Stimulated activated CD4-positive, alpha-beta T cell treated with anti-CD3 and anti-CD28 coated beads, Interleukin-1b, Interleukin-23, amount 100 ng/mL, for 24 hours (primary cell): ENCODE measurements around the gene ATF7.

Experiments used
- DNase-seq, 4 experiments: peaks; one replicate each; pipeline ENCODE4 v3.0.0-alpha.2; 2020; ENCODE audit warnings: low read depth in 4 of 4, low spot score in 1 of 4

Gene ATF7

DNA sequence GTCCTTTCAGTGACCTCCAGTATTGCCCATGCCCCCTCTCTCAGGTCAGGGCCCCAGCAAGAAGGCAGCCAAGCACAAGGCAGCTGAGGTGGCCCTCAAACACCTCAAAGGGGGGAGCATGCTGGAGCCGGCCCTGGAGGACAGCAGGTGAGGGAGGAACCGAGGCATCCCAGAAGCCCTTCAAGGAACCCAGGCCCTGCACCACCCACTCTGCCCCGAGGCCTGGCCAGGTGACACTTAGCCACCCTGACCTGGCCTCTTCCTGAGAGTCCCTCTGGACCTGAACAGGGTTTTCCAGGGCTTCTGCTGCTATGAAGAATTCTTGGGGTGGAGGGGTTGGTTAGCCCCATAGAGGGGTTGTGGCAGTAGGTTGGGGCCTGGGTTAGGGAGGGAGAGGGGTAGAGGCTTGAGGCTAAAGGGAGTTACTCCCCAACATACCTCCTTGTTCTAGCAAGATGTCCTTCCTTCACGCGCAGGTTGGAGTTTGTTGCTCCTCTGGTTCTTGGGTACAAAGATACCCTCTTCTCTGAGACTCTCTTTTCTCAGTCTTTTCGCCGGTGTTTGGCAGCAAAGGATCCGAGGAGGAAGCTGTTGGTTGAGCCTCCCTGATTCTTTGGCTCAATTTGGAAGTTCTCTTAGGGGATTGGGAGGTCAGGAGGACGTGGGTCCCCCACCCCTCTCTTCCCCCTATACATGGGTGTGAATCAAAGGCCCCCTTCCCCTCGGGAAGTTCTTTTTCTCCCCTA is 123.0 kb downstream of the ATF7 start:
- no peak for DNase-seq

DNA sequence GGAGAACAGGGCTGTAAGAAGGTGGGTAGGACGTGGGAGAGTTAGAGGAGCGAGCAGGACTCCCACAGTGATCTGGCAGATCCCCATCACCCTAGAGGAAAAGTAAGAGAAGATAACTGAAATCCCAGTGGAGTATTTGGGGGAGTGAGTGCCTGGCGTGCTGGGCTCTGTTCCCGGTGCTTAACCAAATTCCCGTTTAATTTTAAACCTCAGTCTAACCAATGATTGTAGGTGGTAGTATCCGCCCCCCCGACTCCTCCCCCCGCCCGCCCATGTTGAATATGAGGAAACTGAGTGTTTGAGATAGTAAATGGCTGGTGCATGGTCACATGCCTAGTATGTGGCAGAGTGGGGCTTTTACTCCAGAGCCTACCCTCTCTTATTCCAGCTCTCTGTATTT is 123.9 kb downstream of the ATF7 start:
- no peak for DNase-seq

DNA sequence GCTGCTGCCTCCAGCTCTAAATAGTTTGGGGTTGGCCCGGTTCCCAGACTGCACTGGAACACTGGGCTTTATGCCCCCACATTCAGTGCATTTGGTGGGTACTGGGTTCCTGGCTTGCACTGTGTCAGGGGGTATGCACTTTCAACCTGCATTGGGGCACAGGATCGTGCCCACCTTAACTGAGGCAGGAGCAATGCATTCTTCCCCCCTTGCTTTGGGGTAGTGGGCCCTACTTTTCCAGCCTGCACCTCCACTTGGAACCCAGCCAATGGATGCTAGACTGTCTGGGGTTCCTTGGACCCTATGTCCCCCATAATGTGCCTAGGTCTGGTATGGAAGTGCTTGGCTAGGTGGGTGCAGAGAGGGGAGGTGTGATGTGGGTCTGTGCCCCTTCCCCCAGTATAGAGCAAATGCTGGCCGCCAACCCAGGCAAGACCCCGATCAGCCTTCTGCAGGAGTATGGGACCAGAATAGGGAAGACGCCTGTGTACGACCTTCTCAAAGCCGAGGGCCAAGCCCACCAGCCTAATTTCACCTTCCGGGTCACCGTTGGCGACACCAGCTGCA is 124.5 kb downstream of the ATF7 start:
- DNase-seq = no peak

DNA sequence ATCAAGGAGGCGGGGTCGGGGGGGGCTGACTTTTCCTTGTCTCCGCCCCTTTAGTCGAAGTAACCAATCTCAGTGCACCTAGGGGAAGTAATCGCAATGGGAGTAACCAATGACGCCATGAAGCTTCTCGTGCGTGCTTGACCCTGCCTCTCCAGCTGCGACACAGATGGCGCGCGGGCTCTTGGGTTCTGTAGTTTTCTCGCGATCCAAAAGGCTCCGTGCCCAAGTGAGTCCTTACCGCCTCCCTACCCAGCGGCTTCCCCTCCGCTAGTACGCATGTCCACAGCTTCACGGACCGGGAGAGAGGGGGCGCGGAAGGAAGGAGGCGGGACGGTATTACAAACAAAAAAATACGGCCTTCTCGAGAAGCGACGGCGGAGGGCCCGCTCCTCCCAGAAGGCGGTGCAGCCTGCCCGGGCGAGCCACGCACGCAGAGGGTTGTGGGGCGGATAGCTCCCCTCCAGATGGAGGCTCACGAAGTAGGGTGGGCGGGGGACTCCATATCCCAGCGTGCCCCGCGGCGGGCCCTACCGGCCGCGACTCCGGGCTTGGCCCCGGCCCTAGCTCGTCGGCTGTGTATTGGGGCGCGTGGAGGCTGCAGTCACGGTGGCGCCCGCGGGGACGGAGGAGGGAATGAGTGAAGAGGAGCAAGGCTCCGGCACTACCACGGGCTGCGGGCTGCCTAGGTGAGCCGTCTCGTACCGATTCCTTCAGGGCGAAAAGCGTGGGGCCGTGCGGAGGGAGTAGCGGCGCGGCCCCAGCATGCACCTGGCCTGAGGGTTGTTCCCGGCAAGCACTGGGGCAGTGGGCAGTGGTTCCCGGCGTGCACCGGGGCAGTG is 125.2 kb downstream of the ATF7 start, which contains the start of gene TARBP2:
Gene TARBP2, plus strand, starts transcription at position 508 of the 839 bp plus-strand sequence. Its CDS starts 126 bp downstream, at position 634.
- peak; percentile 86 to 96 (median 96) for DNase-seq

DNA sequence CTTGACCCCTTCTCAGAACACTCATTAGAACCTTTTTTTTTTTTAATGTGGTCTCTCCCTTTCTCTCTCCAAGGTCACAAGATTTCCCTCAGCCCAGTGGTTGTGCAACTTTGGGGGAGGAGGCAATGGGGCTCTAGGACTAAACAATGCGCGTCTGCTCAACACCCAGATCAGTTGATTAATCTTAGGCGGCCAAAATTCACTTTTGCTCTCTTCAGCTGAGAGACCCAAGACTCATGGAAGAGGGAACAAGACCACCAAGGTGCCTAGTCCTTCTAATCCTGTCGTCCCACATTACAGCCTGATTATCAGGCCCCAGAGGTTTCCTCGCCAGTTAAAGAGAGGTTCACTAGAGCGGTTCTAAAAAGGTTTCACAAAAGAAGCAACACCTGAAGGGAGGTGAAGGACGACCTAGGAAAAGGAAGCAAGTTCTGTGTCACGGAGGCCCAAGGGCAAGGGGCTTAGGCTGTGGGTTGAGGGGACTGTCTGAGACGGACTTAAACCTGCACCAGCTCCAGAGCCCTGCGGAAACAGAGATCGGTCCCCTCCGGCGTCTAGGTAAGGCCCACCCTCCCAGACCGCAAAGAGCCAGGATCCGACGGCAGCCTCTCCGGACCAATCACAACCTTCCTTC is 125.9 kb downstream of the ATF7 start:
- DNase-seq = no peak

DNA sequence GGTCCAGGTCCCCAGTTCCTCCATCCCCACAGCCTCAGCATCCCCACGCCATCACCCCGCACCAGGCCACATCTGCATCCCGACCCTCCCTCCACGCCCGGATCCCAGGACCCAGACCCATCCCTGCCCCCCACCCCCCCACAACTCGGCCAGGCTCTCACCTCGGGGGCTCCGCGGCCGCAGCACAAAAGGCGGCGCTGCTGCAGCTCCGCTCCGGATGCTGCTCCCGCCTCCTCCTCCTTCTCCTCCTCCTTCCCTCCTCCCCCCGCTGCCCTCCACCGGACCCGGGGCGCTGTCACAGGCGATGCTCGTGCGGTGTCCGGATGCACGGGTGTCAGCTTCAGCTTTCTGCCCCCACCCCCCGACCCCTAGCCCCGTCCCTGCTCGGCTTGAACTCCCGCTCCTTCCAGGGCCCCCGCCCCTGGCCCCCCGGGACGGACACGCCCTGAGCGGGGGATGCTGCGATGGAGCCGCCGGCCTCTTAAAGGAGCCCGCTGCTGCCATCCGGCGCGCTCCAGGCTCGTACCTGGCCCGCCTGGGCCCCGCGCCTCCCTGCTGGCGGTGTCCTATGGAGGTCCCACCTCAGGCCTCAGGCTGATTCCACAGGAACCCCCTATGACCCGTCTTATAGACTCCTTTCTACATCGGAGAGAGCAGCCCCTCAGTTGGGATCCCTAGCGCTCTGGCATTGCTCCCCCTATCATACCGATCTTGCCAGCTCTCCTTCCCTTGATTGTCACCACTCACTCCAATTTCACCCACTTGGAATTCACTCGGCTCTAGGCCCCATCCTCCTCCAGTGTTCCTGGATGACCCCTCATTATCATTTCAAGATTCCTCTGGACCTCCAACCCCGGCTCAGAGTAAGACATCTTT is 126.7 kb downstream of the ATF7 start, which contains the start of gene MAP3K12:
Gene MAP3K12, minus strand, starts transcription at position 193 of the 876 bp plus-strand sequence. CDS start 12,067 bp downstream, outside the sequence.
- peak in 3 of 4 experiments; percentile 36 to 57 (median 53) for DNase-seq

DNA sequence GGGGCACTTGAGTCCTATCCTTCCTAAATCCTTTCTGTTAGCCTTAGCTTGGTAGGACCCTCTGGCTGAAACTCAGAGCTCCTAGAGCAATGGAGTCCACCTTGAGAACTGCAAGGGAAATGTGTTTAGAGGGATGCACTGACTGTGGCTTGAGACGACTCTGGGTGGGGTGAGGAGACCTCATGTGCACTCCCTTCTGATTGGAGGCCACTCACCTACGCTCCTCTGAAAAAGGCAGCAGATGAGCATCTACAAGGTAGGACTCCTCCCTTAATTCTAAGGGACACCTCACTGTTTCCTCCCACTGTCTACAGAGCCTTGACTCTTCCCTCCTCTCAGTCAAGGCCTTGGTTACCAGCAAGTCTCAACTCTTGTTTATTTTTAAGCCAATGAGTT is 127.9 kb downstream of the ATF7 start:
- no peak for DNase-seq

DNA sequence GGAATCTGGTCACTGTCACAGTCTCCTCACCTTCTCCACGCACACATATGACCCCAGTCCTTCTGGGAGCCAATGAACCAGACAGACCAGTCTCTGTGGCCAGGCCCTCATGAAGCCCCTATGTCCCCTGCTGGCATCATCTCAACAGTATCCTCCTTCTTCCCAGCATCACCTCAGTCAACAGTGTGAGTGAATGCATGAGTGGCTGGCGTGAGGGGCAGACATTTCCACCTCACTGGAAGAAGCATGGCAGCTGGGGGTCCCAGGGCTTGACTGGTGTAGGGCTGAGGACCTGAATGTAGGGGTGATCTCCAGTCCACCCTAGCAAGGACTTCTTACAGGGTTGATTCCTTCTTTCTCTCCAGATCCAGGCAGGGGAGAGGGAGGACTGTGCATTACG is 128.7 kb downstream of the ATF7 start:
- no peak for DNase-seq

DNA sequence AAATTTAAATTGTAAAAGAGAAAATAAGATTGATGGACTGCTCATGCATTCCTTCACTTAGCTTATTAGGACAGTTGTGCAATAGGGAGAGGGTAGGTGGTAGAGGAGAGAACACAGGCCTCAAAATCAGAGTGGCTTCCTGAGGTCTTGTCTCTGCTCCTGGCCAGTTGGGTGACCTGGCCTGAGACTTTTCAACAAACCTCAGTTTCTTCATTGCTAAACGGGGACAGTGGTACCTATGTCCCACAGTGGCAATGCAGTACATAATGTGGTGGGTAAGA is 129.5 kb downstream of the ATF7 start:
- no peak for DNase-seq

DNA sequence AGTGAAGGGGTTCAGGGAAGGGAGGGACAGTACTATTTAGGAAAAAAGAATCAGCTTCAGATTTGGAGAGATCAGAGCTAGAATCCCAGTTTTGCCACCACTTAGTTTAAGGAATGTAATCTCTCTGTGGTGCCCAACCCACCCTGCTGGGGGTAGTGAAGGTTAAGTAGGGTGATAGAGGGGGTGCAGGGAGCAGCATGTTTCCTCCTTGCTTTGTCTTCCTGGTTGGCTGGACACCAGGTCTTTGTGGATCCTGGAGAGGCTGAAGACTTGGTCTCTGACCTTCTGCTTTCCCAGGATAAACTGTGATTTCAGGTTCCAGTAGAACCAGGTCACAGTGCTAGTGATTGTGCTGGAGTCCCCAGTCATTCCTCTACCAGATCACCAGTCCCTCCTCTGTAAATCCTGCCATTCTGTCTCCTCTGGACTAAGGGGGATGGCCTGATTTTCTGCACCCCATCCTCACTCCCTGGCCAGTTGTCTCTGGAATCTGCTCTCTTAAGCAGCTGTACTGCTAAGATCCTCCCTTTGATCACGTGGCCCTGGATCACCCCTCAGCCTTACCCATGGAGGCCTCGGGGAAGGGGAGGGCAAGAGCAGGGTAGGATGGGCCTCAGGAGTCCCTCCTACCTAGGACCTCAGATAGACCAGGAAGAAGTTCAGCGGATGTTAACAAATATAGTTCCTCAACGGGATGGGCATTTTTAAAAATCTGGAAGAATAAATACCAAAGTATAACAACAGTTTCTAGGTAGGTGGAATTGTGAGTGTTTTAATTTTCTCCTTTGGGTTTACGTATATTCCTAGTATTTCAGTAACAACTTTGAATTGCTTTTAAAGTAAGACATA is 130.1 kb downstream of the ATF7 start:
- no peak for DNase-seq

DNA sequence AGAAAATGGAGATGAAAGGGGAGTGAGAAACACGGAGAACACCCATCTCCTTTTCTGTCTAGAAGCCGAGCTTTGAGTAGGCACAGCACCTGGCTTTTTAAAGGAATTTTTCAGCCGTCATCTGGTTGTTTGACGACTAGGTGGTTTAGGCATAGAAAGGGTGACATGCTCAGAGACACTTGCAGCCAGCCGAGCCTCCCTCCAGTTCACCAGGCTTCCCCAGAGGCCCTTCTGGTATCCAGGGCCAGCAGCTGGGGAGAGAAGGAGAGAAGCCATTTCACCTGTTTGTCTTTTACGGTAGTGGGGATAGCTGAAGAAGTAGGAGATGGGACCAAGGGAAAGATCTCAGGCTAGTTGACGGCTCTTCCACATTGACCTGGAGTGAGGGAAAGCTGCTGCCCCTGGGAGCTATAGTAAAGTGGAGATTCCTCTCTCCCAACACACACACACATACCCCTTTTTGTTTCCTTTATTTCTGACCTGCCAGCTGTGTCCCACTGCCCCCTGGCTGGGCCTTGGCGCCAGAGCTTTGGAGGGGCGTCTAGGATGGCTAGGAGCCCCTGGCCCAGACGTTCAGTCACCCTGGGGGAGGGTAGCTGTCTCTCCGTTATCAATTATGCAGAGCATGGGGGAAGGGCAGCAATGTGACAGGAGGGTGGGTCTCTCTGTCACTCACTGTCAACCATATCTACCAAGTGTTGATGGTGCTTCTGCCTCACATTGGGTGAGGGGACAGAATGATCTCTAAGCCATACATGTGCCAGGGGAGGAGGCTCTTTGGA is 132.4 kb downstream of the ATF7 start:
- no peak for DNase-seq

DNA sequence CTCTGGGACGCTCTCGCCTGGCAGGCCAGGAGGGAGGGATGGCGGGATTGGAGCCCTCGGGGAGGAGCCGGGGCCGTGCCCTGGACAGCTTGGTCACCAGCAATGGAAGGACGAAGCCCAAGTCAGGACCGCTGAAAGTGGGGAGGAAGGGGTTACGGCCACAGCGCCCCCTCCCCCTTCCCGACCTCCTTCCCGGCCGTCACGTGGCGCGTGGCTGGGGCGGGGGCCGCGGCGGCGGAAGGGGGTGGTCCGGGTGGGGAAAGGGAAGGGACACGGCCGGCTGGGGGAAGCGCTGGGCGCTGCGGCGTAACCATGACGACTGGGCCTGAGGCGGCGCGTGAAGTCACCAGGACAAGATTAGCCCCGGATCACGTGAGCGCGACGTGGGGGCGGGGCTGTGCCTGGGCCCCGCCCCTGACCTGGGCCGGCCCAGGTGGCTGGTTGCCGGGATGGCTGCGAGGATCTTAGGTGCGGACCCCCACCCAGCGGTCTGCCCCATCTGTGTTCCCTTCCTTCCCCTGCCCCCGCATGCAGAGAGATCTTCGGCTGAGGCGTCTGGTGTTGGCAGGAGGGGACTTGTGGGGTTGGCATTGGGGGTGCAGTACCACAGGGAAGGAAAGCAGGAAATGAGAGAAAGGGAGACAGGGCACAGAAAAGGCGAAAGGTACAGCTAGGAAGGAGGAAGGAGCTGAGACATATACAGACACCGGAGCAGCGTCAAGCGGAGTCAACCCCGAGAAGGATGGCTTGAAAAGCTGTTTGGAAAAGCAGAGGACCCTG is 133.2 kb downstream of the ATF7 start:
- DNase-seq = peak; percentile 72 to 80 (median 74)

DNA sequence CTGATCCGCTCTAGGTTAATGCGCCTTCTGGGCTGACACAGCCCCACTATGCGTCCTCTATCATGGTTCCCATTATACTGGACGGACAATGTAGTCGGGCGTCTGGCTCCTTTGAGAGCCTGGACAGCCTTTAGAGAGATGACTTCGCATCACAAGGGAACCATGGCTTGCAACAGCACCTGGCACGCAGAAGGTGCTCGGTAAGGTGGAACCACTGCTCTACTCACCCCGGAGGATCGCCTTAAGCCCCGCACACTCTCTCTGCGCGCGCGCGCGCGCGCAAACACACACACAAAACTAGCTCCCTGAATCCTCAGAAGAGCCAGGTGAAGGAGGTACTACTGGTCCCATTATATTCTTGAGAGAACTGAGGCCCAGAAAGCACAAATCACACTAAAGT is 134.0 kb downstream of the ATF7 start:
- no peak for DNase-seq

DNA sequence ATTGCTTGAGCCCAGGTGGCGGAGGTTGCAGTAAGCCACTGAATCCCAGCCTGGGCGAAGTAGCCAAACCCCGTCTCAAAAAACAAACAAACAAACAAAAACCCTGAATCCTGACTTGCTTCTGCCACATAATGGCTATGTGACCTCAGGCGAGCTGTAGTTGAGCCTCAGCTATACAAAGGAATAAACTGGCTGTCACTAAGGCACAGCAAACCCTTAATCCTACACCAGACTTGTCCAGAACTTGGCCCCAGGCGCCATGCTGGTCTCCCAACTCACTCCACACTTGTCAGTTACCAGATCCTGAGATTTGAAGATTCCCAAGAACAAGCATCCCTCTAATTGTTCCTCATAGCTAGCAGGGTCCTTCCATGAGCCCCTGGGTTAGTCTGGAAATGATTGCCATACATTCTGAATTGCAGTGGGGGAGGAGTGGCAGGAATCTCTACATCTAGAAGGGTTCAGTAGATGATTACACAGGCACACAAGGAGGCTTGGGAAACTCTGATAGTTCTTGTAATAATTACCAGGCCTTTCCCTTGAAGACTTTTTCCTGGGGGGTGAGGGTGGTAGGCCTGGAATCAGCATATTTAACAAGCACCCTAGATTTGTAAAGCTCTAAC is 136.8 kb downstream of the ATF7 start:
- DNase-seq = no peak

DNA sequence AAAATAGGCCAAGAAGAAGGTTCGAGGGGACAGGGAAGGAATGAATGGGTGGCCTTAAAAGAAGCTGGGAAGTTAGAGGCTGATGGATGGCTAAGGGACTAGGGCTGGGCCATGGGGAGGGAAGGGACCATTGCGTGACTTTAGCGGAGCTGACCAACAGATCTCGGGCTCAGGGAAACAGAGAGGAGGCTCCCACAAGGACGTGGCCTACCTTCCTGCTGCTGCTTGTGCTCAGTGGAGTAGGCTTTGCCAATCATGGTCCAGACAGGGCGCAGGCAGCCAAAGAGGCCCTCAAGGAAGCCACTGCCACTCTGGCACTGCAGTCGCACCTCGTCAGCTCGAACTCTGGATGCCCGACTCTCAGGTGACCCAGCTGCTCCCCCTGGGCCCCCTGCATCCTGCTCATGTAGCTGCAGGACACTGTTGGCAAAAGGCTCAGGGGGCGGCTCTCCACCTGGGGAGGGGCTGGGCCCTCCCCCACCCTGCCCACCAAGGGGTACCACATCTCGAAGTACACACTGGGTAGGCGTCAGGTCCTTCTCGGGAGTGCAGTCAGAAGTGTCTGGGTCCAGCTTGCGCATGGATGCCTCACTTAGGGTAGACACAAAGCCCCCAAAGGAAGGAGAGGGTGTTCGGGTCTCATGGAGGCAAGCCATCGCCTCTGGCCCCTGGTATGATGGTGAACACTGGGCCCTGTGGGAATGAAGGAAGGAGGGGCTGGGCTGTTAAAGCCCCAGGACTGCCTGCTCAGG is 139.3 kb downstream of the ATF7 start:
- DNase-seq = no peak

DNA sequence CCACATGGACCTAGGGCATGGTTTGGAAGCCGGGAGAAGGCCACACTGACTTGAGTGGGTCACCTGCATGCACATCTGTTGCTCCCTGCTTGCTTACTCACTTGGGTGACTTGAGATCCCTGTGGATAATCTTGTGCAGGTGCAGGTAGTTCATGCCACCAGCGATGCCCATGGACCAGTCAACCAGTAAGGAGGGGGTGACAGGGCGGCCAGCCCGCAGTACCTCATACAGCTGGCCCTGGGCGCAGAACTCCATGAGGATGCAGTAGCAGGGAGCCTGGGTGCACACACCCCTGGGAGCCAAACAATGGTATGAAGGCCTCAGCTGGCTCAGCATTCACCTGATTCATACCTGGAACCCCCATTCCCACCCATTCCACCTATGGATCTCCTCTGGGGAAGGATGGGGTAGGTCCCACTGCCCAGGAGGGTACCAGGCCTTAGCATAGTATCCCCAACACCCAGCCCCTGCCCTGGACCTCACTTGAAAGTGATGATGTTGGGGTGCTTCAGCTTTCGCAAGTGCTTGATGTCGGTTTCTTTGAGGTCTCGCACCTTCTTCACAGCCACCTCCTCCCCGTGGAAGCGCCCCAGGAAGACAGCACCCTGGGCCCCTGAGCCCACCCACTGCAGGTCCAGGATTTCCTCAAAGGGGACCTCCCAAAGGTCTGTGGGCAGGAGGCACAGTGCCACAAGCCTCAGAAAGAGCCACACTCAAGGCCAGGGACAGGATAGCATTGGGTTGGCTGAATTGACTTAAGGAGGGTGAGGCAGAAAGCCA is 140.0 kb downstream of the ATF7 start:
- no peak for DNase-seq
